ENCODE results near the gene ERG.
A peak's percentile ranks its signal among the peaks of the same experiment; 100 is the strongest.

Gene ERG

GRCh38 chr21:38498057-38498833 is at the start of gene ERG:
Gene ERG (minus strand): TSS chr21:38498477. CDS start chr21:38498380, 97 bp downstream.
- H3K27ac ChIP-seq = peak within 1 kb of the TSS; percentile 77
- no peak within 1 kb of the TSS for H3K9ac ChIP-seq
- no peaks in the 10 kb centered on the region for H3K36me3 ChIP-seq (ENCODE audit: control insufficient read depth, insufficient read depth, low read length)
- H3K4me3 ChIP-seq (ENCODE audit: low read depth, low read length) = peak within 1 kb of the TSS; percentile 48
- H3K79me2 ChIP-seq = no peaks in the 10 kb centered on the region
- H2AFZ ChIP-seq = no peak within 1 kb of the TSS
- H3K9me3 ChIP-seq (ENCODE audit: control insufficient read depth, low read length) = no peaks in the 10 kb centered on the region
- no peak for TF ChIP-seq CTCF (IDR thresholded peaks at IDR 0.05)
- no peaks in the 10 kb centered on the region for H3K27me3 ChIP-seq (ENCODE audit: control insufficient read depth, insufficient read depth, low read length)
- H3K4me1 ChIP-seq = no peaks in the 10 kb centered on the region
- H3K4me2 ChIP-seq (ENCODE audit: low read length) = no peak within 1 kb of the TSS

GRCh38 chr21:38544661-38545060 is 46.4 kb upstream of the ERG start:
- H3K79me2 ChIP-seq = no peaks in the 10 kb centered on the region
- H3K9me3 ChIP-seq (ENCODE audit: control insufficient read depth, low read length) = no peaks in the 10 kb centered on the region
- H3K27me3 ChIP-seq (ENCODE audit: control insufficient read depth, insufficient read depth, low read length) = no peaks in the 10 kb centered on the region
- H3K9ac ChIP-seq = no peak overlapping the region
- TF ChIP-seq CTCF (IDR thresholded peaks at IDR 0.05) = no peak
- H3K36me3 ChIP-seq (ENCODE audit: control insufficient read depth, insufficient read depth, low read length) = no peaks in the 10 kb centered on the region
- H3K4me2 ChIP-seq (ENCODE audit: low read length) = no peak overlapping the region
- no peaks in the 10 kb centered on the region for H3K4me1 ChIP-seq
- H2AFZ ChIP-seq = no peak overlapping the region
- no peak overlapping the region for H3K27ac ChIP-seq
- H3K4me3 ChIP-seq (ENCODE audit: low read depth, low read length) = no peak overlapping the region

GRCh38 chr21:38542263-38542662 is 44.0 kb upstream of the ERG start:
- H3K4me3 ChIP-seq (ENCODE audit: low read depth, low read length) = no peak overlapping the region
- no peak overlapping the region for H3K27ac ChIP-seq
- H3K9me3 ChIP-seq (ENCODE audit: control insufficient read depth, low read length) = no peaks in the 10 kb centered on the region
- no peak overlapping the region for H2AFZ ChIP-seq
- H3K4me1 ChIP-seq = no peaks in the 10 kb centered on the region
- no peaks in the 10 kb centered on the region for H3K36me3 ChIP-seq (ENCODE audit: control insufficient read depth, insufficient read depth, low read length)
- H3K27me3 ChIP-seq (ENCODE audit: control insufficient read depth, insufficient read depth, low read length) = no peaks in the 10 kb centered on the region
- H3K4me2 ChIP-seq (ENCODE audit: low read length) = no peak overlapping the region
- no peak overlapping the region for H3K9ac ChIP-seq
- H3K79me2 ChIP-seq = no peaks in the 10 kb centered on the region
- TF ChIP-seq CTCF (IDR thresholded peaks at IDR 0.05) = no peak

GRCh38 chr21:38538353-38538752 is 40.1 kb upstream of the ERG start:
- H3K27ac ChIP-seq = no peak overlapping the region
- no peaks in the 10 kb centered on the region for H3K9me3 ChIP-seq (ENCODE audit: control insufficient read depth, low read length)
- no peak for TF ChIP-seq CTCF (IDR thresholded peaks at IDR 0.05)
- H3K4me3 ChIP-seq (ENCODE audit: low read depth, low read length) = no peak overlapping the region
- no peaks in the 10 kb centered on the region for H3K4me1 ChIP-seq
- H3K79me2 ChIP-seq = no peaks in the 10 kb centered on the region
- no peak overlapping the region for H2AFZ ChIP-seq
- H3K4me2 ChIP-seq (ENCODE audit: low read length) = no peak overlapping the region
- H3K9ac ChIP-seq = no peak overlapping the region
- no peaks in the 10 kb centered on the region for H3K27me3 ChIP-seq (ENCODE audit: control insufficient read depth, insufficient read depth, low read length)
- H3K36me3 ChIP-seq (ENCODE audit: control insufficient read depth, insufficient read depth, low read length) = no peaks in the 10 kb centered on the region

GRCh38 chr21:38534591-38534990 is 36.3 kb upstream of the ERG start:
- Histone ChIP-seq H3K9ac (no peak overlapping the region), H3K79me2 (no peaks in the 10 kb centered on the region), H3K36me3 (ENCODE audit: control insufficient read depth, insufficient read depth, low read length) (no peaks in the 10 kb centered on the region), H3K4me3 (ENCODE audit: low read depth, low read length) (no peak overlapping the region), H3K4me2 (ENCODE audit: low read length) (no peak overlapping the region), H3K27me3 (ENCODE audit: control insufficient read depth, insufficient read depth, low read length) (no peaks in the 10 kb centered on the region), H3K9me3 (ENCODE audit: control insufficient read depth, low read length) (no peaks in the 10 kb centered on the region), H3K4me1 (no peaks in the 10 kb centered on the region), H2AFZ (no peak overlapping the region), H3K27ac (no peak overlapping the region)
- TF ChIP-seq CTCF (IDR thresholded peaks at IDR 0.05) = no peak

Measured in parathyroid adenoma (tissue), 2 donors.